Natural killer cell (primary cell): ENCODE measurements around the gene LTB. TPM values are rescaled to one million over a fixed set of nuclear protein-coding genes. Genes with fewer than 3 reads are reported as not detected.

ENCODE experiments used
- ATAC-seq, 3 donors: fragments of 150-1000 bp in 2 of 3; fragments of 200-7000 bp in 1 of 3; cut with Tn5 transposase; 1 replicate in 1 of 3; 2 replicates in 2 of 3; pipeline ENCODE4 v1.10.0; 2021; ENCODE audit warnings: mild to moderate bottlenecking in 2 of 3, moderate library complexity in 2 of 3
- DNase-seq, 2 donors: peaks; one replicate each; pipeline versions ENCODE4 v3.0.0 to v3.0.0-alpha.2; 2013 to 2021; ENCODE audit warnings: mixed read lengths in 1 of 2
- H3K27ac ChIP-seq: one replicate; pipeline ENCODE4 v1.5.1; 2013; ENCODE audit warnings: mild to moderate bottlenecking, low read length
- H3K27me3 ChIP-seq: one replicate; pipeline ENCODE4 v1.6.1; 2013; ENCODE audit warnings: low read length; ENCODE audit not compliant: control insufficient read depth, insufficient read depth
- H3K36me3 ChIP-seq: one replicate; pipeline ENCODE4 v1.6.1; 2013; ENCODE audit warnings: low read length; ENCODE audit not compliant: control insufficient read depth, insufficient read depth
- H3K4me1 ChIP-seq: one replicate; pipeline ENCODE4 v1.6.1; 2013; ENCODE audit warnings: low read length; ENCODE audit not compliant: control insufficient read depth, insufficient read depth
- H3K4me3 ChIP-seq: one replicate; pipeline ENCODE4 v1.5.1; 2013; ENCODE audit warnings: low read length
- H3K9me3 ChIP-seq: one replicate; pipeline ENCODE4 v1.6.1; 2013; ENCODE audit warnings: low read length; ENCODE audit not compliant: control insufficient read depth, insufficient read depth
- H3K27ac Mint-ChIP-seq, 2 donors: one replicate each; pipeline ENCODE4 v1.8.0; 2022; ENCODE audit warnings: mild to moderate bottlenecking in 2 of 2, mixed read lengths in 2 of 2, moderate library complexity in 1 of 2
- H3K27me3 Mint-ChIP-seq, 2 donors: one replicate each; pipeline ENCODE4 v1.8.0; 2022; ENCODE audit warnings: low read depth in 2 of 2, mixed read lengths in 2 of 2
- H3K36me3 Mint-ChIP-seq: one replicate; pipeline ENCODE4 v1.8.0; 2022; ENCODE audit warnings: mixed read lengths
- H3K4me1 Mint-ChIP-seq, 2 donors: one replicate each; pipeline ENCODE4 v1.8.0; 2022; ENCODE audit warnings: mixed read lengths in 2 of 2
- H3K4me3 Mint-ChIP-seq: one replicate; pipeline ENCODE4 v1.8.0; 2022; ENCODE audit warnings: mild to moderate bottlenecking, moderate library complexity, mixed read lengths
- H3K9me3 Mint-ChIP-seq, 2 donors: one replicate each; pipeline ENCODE4 v1.8.0; 2022; ENCODE audit warnings: mixed read lengths in 2 of 2
- CTCF ChIP-seq: fragments of 200-600 bp; IDR thresholded peaks from one replicate; pipeline ENCODE4 v1.8.0; 2022; ENCODE audit warnings: antibody characterized with exemption
- WGBS: methylation state at CpG from one replicate; pipeline ENCODE4 v1.1.7; 2013; ENCODE audit warnings: missing lambda C conversion rate; ENCODE audit not compliant: insufficient coverage; 5-methylcytosine and 5-hydroxymethylcytosine counted together
- intact Hi-C: fragments of 100-400 bp; cut with micrococcal nuclease; formaldehyde crosslinking; loops from one replicate; pipeline ENCODE4 v1.14.2; 2022
- total RNA-seq, 4 donors: library from RNA; stranded (reverse); fragments of 120-200 nt in 1 of 4; gene quantifications; one replicate each; pipeline versions ENCODE4 v1.2.3 to v1.2.4, GENCODE V29; 2013 to 2022

LTB gene
- total RNA-seq, 3 donors from 2014 or later (not counting 1 experiment from before 2014, with no cell fraction given) = 17.7 to 42.1 (median 32.6) TPM

GRCh38 chr6:31614075-31614619, 31.9 kb upstream of the LTB start:
- ATAC-seq = no peak
- Mint-ChIP-seq H3K27me3 (no peaks in the 10 kb centered on the region), H3K9me3 (no peaks in the 10 kb centered on the region), H3K4me1 (no peaks in the 10 kb centered on the region), H3K27ac (no peak overlapping the region), H3K36me3 (no peaks in the 10 kb centered on the region), H3K4me3 (no peak overlapping the region)
- no peak for TF ChIP-seq CTCF
- H3K4me3 ChIP-seq = no peak overlapping the region
- peaks cover 14% of the 10 kb centered on the region for H3K4me1 ChIP-seq
- DNase-seq = no peak
- no peaks in the 10 kb centered on the region for H3K9me3 ChIP-seq
- no peak overlapping the region for H3K27ac ChIP-seq
- whole genome bisulfite sequencing = 76% methylated on average over 5 of the region's 8 CpGs
- H3K36me3 ChIP-seq = no peaks in the 10 kb centered on the region
- intact Hi-C loops = no loop called here
- no peaks in the 10 kb centered on the region for H3K27me3 ChIP-seq

GRCh38 chr6:31610968-31611367, 28.7 kb upstream of the LTB start:
- Mint-ChIP-seq H3K27ac (no peak overlapping the region), H3K9me3 (no peaks in the 10 kb centered on the region), H3K36me3 (no peaks in the 10 kb centered on the region), H3K4me1 (no peaks in the 10 kb centered on the region), H3K4me3 (no peak overlapping the region), H3K27me3 (no peaks in the 10 kb centered on the region)
- DNase-seq = no peak
- Histone ChIP-seq H3K4me3 (no peak overlapping the region), H3K27me3 (no peaks in the 10 kb centered on the region), H3K36me3 (no peaks in the 10 kb centered on the region), H3K4me1 (peaks cover 10% of the 10 kb centered on the region), H3K9me3 (no peaks in the 10 kb centered on the region), H3K27ac (no peak overlapping the region)
- TF ChIP-seq CTCF = no peak
- intact Hi-C loops = no loop called here
- WGBS = 95% methylated on average over 4 of the region's 4 CpGs
- no peak for ATAC-seq

GRCh38 chr6:31609519-31610406, 27.5 kb upstream of the LTB start:
- DNase-seq = no peak
- intact Hi-C loops = no loop called here
- Mint-ChIP-seq H3K4me1 (no peaks in the 10 kb centered on the region), H3K27ac (no peak overlapping the region), H3K4me3 (no peak overlapping the region), H3K9me3 (no peaks in the 10 kb centered on the region), H3K36me3 (no peaks in the 10 kb centered on the region), H3K27me3 (no peaks in the 10 kb centered on the region)
- Histone ChIP-seq H3K36me3 (no peaks in the 10 kb centered on the region), H3K27me3 (no peaks in the 10 kb centered on the region), H3K4me3 (no peak overlapping the region), H3K27ac (no peak overlapping the region), H3K9me3 (no peaks in the 10 kb centered on the region), H3K4me1 (no peaks in the 10 kb centered on the region)
- no peak for ATAC-seq
- 79% methylated on average over 7 of the region's 8 CpGs for WGBS
- no peak for TF ChIP-seq CTCF
